Stimulated activated CD4-positive, alpha-beta T cell treated with anti-CD3 and anti-CD28 coated beads, Interleukin-1b, Interleukin-23, amount 100 ng/mL, for 4 hours (primary cell): ENCODE results near the gene ATP8B4.
"Not testable (repeated sequence)": the region's sequence is repeated elsewhere in the genome, so short reads cannot be mapped to it uniquely, and the experiment has no call there.

ENCODE experiments used
- DNase-seq, 2 donors: peaks; one replicate each; pipeline ENCODE4 v3.0.0-alpha.2; 2020; ENCODE audit warnings: low read depth in 2 of 2

Gene ATP8B4

DNA sequence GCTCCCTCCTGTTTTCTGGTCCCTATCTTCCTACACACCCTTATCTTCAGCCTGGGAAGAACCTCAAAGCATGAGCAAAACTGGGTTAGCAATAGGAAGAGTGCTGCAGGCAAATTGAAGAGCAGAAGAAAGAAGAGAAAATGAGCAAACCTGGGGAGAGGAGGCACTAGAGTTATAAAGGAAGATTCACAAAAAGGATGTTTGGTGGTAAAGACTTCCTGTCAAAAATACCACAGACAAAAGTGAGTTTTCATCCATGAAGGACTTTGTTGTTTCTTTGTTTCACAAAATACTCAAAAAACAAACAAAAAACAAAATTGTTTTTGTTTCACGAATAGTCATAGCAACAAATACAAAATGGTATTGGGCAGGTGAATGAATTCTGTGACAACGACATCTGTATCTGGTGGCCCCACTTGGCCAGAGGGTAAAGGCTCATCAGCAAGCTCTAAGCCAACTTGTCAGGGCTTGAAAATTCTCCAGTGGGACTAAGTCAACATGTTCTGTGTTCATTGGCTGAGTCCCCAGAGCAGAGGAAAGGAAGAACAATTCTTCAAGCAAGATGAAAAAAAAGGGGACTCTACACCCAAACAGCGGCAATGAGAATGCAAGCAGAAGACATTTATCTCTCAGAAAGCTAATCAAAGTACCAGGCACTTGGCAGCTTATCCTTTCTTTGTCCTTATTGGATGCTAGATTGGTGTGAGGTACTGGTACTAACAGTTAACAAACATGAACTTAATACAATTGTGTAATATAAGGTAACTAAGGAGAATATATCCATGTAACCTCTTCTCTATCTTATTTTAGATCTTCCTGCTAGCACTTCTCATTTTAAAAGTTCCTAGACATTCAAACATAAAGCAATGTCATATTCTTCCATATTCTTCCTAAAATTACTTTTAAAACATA is 9.7 kb downstream of the ATP8B4 start:
- no peak for DNase-seq

DNA sequence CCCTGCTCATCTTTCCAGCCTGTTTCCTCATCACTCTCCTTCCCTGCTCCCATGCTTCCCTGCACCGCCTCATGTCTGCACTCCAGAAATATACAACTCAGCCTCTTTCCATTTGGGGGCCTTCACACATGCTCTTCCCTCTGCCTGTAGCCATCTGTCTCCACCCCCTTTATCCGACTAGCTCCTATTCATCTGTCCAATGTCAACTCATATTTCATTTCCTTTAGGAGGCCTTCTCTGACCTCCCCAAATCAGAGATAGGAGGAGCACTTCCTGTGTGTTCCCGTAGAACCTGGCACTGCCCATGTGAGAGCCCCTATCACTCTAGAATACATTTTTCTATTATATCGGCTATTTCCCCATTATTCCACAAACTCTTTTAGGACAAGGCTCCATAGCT is 10.6 kb downstream of the ATP8B4 start:
- no peak for DNase-seq

DNA sequence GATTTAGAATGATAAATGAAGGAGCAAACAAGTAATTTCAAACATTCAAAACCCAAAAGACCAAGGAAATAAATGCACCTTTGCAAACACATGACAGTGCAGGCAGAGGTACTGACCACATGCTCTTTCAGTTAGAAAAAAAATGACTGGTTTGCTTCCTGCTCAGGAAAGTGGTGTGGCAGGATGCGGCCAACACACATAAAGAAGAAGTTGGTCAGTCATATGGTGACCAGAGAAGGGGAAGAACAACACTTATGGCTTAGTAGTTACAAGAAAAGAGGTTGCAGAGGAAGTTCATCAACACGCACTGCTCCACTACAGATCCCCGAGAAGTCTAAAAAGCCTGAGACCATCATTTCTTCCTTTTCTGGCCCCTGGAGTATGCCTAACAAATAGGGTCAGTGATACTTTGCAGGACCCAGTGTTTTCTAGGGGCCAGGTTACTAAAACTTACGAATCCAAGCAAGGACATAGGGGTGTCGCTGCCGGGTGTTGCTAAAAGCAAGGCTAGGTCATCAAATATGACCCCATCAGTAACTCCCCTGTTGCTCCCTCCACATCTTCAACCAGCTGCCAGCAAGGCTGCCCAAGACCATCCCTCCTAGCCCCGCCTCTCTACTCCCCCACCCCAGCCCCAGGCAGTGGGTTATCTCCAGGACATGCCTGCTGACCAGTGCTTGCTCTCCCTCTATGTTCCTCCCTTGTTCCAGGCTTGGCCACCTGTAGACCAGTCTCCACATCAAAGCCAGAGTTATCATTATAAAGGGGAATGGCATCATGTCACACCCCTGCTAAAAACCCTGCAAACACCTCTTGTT is 11.2 kb downstream of the ATP8B4 start:
- no peak for DNase-seq

DNA sequence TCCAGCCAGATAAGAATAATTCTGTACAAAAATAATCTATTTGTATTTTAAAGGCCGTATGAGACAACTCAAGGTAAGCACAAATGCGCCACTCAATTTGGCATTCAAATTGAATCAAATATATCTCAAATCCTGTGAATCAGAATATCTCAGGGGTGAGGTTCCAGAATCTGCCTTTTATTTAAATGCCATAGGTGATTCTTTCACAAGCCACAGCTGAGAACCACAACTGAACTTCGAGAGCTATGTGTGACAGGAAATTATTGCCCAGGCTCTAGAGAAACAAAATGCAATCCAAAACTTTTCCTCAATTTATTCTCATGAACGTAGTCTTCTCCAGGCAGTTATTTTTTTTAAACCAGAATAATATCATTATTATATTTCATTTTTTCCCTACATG is 11.9 kb downstream of the ATP8B4 start:
- DNase-seq: no peak

DNA sequence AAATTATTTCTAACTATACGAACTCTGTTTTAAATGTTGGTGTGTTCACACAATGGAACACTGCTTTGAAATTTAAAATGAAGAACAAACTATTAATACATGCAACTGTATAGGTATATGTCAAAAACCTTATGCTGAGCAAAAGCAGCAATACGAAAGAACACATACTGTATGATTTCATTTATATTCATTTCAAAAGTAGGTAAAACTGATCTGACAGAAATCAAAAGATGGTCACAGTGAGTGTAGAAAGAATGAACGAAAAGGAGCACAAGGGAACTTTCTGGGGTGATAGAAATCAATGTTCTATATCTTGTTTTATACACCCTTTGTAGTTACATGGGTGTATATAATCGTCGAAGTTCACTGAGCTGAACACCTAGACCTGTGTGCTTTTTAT is 12.6 kb downstream of the ATP8B4 start:
- no peak for DNase-seq

DNA sequence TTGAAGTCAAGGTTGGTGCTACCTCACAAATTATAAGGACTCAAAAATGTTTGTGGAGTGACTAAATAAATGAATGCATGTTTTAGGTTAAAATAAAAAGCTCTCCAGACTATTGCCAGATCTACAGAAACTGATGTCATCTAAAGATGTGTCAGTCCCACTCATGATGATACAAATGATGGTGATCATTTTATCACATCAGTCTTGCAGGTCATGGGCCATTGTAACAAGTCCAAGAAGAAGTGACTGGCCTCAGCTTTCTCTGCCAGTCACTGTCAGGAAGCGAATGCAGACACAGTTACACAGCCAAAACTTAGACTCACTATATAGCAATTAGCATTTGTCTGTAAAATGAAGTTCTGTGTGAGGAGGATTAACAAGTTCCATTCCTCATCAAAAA is 18.5 kb downstream of the ATP8B4 start:
- DNase-seq: no peak

DNA sequence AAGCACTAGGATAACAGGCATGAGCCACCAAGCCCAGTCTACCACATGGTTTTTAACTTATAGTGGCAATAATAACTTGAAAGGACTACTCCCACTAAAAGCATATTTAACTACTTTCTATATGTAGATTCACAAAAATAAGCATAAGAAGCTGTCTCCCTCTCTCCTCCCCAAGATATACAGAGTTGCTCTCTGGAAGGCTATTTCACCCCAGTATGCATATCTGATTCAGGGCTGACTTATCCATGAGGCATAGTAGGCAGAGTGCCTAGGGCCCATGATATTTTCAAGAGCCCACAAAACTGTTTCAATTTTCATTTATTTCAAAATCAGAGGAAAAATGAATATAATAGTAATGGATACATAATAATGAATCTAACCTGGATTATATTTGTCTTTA is 20.5 kb downstream of the ATP8B4 start:
- DNase-seq: no peak

DNA sequence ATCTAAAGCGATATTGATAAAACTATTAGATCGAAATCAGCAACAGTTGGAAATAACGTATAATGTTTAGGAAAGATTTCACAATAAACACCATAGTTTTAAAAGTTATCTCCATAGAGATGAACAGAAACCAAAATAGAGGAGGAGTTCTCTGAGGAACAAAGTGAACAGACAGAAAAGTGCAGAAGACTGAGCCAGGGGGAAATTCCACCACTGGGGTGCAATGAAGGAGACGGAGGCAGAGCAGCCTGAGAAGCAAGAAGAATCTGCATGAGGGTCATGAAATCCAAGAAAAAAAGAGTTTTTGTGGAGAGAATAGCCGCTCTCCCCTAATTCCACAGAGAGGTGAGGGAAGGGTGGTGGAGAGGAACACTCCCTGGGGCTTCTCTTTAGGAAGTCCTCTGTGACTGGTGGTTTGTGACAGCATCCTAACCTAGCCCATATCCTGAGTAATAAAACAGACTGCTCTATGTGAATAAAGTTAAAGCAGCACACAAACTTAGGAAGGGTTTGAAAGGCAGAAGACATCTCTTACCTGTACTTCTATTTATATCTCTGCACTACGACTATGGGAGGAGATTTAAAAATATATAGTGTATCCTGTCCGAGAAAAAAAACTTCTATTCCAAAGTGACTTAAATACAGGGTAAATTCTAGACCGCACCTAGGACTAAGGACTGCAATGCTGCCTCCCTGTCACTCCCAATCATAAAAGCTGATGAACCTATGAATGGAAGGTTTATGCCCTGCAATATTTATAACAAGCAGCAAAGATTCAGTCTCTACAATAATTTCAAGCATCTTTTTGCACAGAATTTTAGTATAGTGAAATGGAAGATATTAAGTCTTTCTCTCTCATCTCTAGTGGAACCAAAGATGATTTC is 22.9 kb downstream of the ATP8B4 start:
- no peak for DNase-seq

DNA sequence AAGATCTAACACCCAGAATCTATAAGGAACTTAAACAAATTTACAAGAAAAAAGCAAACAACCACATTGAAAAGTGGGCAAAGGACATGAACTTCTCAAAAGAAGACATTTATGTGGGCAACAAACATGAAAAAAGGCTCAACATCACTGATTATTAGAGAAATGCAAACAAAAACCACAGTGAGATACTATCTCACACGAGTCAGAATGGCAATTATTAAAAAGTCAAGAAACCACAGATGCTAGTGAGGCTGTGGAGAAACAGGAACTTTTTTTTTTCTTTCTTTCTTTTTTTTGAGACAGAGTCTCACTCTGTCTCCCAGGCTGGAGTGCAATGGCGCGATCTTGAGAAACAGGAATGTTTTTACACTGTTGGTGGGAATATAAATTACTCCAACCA is 29.6 kb downstream of the ATP8B4 start:
- not testable (repeated sequence) for DNase-seq

DNA sequence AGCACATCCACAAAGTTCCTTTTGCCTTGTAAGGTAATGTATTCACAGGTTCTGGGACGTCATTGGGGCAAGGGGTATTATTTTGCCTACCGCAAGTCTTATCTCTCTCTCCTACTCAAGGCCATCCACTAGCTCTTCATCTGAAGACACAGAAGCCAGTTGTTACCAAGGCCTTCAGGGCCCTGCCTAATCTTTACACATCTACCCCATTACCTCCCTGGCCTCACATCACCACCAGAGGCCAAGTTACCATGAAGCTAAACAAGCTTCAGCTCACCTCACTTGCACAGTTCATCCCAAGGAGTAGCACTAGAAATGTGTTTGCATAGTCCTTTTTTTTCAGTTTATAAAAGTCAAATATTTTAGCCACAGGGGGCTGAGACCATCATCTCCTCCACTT is 34.1 kb downstream of the ATP8B4 start:
- no peak for DNase-seq

DNA sequence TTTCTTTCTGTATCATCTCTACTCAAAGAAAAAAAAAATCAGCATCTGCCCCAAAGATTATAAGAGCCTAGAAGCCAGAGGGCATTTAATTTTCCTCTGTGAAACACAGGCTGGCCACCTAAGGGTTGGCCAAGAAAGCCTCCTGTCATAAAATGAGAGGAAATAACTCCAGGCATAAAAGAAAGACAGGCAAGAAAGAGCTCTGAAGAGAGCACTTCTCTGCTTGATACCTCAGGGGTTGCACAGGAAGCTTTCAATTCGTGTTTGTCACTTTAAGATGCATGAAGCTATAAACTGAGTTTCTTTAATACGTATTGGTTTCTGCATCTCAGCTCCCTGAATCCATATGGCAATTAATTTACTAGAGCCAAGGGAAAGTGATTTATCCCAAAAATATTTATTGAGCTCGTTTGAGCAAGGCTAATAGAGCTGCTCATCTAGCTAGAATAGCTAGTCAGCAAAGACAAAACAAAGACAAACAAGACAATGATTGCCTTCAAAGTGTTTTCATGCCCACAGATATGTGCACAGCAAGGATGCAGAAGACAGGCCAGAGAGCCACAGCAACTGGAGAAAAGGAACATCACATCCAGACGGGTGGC is 35.5 kb downstream of the ATP8B4 start:
- no peak for DNase-seq

DNA sequence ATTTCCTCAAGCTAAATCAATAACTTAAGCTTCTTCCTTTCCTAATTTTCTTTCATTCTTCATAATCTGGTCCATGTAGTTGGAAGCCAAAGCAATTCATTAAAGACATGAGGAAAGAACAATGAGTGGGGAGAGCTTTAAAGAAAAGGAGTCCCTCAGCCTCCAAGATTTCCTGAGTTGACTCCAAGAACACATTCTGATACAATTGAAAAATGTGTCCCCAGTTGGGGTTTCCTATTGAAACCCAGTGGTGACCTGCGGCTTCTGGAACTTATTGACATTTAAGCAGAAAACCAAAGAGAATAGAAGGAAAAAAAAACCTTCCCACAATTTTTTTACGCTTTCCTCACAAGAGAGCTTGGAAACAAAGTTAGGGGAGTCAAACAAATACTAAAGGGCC is 37.0 kb downstream of the ATP8B4 start:
- DNase-seq: no peak

DNA sequence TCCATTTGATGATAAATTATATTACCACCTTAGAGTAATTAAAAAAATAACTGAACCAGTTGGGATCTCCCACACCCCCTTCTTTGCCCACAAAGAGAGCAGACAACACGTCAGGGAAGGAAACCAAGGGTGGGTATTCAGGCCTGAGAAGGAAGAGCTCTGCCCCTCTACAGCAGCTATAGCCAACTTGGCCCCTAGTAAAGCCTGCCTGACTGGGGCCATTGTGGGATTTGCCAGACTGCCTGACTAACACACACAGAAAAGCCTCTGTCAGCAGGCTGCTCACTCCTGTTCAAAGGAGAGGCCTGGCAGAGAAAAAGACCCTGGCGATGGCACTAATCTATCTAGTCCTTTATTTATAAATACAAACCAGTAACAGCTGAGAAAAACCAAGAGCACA is 41.4 kb downstream of the ATP8B4 start:
- DNase-seq: no peak

DNA sequence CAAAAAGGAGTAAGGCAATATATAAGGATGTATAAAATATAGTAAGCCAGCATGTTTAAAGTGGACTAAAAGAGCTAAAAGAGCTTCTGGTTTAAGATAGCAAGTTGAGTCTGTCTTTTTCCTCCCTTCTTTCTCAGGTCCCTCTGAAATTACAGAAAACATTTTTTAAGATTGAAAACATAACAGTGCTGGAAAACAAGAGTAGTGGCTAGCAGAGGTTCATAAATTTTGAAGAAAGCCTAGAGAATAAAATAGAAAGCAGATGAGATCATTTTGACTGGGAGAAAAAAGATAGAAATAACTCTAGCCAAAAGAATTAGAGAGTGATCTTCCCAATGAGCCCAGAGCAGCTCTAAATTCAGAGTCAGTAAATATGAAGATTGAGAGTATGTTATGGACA is 41.9 kb downstream of the ATP8B4 start:
- no peak for DNase-seq

DNA sequence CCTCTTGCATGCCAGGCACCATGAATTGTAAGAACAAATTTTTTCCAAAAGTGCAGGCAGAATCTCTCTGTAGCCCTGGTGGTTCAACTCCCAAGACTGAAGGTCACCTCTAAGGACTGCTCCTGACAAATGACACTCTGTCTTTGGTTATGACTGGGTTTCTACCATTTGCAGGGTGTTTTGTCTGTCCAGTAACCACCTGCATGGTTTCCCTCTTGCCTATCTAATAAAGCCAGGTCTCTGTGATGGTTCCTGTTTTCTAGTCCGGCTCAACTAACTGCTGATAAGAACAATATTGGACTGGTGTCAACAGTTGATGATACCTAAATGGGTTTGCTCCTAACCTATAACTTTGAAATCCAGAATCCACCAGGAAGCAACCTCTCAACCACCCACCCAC is 43.7 kb downstream of the ATP8B4 start:
- DNase-seq: no peak

DNA sequence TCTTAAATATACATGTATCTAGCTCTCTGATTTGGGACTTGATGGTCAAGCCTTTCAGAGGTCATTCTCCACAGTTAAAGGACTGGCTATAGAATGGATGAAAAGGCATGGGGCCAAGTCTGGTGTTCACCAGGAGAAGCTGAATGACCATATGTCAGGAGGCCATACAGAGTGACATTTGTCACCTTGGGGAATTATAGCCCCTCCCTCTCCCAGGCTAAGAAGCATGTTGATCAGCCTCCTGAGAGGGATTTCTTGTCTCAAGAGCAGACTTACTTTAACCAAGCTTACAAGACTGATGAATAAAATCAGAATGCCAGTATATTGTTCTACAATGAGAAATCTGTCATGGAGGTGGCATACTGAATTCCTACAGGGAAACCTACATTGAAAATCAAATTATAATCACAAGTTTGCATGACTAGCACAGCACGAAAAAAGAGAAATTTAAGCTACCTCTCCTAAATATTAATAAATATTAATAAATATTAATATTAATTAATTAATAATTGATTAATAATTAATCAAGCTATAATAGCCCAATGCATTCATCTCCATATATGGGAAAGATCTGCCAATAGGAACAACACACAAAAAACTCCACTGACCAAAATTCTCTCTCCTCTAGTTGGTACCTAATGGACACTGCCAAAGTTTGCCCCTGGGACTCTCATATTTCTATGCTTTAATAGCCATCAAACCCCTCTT is 47.3 kb downstream of the ATP8B4 start:
- DNase-seq: no peak

DNA sequence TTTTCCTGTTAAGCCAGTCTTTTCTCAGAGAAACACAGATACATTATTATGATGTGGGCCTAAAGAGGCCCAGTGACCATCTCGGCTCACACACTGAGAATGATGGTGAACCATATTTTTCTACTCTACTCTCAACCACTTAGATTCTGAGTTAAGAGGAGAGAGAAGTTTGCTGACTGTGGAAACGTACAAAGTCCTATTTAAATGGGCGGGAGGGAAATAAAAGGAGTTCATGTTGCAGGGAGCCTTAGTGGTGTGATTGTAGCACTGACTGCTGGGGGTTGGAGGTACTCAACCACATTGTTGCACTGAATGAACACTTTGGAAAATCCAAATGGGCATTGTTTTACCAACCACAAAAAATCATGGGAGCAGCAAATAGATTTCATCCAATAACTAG is 51.0 kb downstream of the ATP8B4 start:
- DNase-seq: no peak

DNA sequence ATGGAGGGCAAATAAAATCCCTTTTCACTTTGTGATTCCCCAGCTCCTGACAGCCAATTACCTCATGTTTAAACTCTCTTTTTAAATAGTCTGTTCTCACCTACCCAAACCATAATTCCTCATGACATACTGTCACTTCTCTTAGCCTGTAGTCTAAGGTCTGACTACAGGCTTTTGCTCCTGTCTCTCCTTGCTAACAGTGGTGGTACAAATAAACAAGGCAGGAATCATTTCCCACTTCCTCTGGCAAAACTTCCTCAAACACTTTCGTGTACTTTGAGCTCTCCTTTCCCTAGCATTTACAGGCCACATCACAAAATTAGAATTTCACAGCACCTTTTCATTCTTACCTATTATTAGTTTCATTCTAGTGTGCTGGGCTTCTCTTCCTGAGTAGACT is 51.8 kb downstream of the ATP8B4 start:
- no peak for DNase-seq

DNA sequence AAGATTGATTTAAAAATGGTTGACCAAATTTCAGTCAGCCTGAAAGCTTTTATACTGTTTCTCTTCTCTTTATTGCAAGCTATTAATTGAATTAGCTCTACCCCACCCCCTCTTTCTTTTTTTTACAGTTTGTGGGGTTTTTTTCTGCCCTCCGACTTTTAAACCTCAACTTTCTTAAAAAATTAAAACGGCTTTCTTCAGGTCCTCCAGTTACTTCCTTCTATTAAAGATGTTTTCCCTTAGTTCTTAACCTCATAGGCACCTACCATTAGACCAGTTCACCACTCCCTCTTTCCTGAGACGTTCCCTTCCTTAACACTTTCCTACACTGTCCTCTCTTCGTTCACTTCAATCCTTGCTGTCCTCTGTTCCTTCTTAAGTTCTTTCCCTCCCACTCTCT is 52.4 kb downstream of the ATP8B4 start:
- DNase-seq: no peak

DNA sequence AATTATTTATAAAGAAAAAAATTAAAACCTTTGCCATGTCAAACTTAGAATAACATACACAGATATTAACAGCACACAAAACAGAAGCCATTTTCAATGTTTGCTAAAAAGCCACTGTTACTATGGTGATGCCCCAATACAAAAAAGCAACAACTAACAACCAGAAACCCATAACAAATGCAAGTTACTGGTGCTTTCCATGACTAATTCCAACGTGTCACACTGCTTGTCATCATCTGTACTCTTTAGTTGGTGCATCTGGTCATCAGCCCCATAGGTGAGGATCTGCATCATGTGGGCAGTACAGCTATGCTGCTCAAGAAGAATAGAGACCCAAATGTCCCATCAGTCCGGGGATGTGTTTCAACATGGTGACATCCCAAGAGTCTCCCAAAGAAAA is 52.8 kb downstream of the ATP8B4 start:
- DNase-seq: no peak

DNA sequence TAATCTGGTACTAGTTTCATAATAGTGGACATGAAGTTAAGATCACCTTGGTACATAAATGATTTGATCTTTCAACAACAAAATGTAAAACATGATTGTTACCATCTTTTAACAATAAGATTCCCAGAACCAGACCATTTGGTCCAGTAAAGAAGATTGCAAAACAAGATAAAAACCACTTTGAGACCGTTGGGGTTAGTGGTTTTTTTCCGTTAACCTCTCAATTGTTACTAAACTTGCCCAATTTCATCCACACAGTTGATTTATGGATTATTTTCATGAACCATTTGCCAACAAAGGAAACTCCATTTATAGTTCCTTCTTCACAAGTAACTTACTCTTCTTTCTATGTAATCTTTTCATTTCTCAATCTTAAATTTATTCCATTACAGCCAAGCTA is 53.8 kb downstream of the ATP8B4 start:
- no peak for DNase-seq
